ENCODE measurements around the gene CACNA2D4. TPM values are rescaled to one million over a fixed set of nuclear protein-coding genes. Genes with fewer than 3 reads are reported as not detected.

CACNA2D4 gene
- polyA plus RNA-seq, 3 donors from 2014 or later: 9.1 to 20.0 (median 9.6) TPM

DNA sequence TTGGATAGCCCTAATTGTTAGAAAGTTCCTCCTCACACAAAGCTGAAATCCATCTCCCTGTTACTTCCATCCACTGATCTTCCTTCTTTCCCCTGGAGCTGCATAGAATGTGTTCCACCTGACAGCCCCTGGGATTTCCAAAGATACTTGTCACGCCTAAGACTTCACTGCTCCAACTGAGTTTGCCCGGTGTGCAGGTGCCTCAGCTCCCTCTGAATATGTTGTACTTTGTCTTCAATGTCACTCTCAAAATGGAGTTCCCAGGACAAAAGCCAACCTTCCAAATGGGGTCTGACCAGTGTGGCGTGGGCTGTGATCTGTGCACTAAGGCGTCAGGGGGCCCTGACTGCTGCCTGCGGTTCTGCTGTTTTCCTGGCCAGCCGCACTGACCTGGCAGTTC lies 42.8 kb downstream of the CACNA2D4 start:
- DNase-seq: no peak
- H3K27ac Mint-ChIP-seq: no peak overlapping the region

DNA sequence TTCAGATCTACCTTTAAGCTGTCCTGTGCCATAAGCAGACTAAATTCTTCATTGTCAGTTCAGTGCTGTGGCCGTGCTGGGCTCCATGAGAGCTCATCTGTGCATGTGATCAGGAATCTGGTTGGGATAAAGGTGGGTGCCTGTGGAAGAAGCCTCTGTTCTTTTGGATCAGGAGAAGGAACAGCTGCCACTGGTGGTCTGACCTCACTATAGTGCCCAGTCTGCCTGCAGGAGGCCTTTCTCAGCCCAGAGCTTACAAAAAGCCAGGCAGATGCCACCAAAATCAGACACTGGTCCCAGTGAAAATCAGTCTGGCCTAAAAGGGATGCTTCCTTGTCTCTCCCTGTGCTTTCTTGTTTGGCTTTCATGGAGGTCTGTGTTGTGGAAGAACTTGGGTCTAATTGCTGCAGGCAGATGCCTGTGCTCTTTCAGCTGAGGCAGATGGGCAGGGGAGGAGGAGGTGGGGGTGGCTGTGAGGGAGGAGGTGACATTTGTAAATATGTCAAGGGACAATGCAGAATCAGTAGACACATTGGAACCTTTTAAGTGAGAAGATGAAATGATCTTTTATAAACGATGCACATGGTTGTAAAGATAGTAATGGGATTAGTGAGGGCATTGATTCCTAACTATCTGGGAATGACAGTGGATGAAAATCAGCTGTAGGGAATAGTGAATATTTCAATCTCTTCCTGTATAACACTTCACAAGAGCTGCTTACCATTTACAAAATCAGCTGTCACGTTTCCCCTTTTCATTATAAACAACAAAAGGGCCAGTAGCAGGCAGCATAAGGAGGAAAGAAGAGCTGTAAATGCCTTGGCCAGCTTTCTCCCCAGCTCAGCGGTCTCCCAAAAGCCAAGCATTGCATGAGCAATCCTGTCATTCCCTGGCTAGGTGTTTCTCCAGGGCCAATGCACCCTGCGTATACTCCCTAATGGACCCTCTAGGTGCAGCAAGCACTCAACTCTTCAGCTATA lies 44.6 kb downstream of the CACNA2D4 start:
- DNase-seq: no peak
- no peaks in the 10 kb centered on the region for H3K36me3 Mint-ChIP-seq
- no peak overlapping the region for H3K27ac Mint-ChIP-seq

More for the DNA sequence above, 42.8 kb downstream of the CACNA2D4 start:
- Mint-ChIP-seq H3K36me3 (no peaks in the 10 kb centered on the region), H3K27me3 (ENCODE audit: low read depth in 3 of 3) (peaks cover 0 to 5% (median 0%) of the 10 kb centered on the region in 3 donors), H3K4me3 (no peak overlapping the region), H3K4me1 (no peaks in the 10 kb centered on the region), H3K9me3 (no peaks in the 10 kb centered on the region)

DNA sequence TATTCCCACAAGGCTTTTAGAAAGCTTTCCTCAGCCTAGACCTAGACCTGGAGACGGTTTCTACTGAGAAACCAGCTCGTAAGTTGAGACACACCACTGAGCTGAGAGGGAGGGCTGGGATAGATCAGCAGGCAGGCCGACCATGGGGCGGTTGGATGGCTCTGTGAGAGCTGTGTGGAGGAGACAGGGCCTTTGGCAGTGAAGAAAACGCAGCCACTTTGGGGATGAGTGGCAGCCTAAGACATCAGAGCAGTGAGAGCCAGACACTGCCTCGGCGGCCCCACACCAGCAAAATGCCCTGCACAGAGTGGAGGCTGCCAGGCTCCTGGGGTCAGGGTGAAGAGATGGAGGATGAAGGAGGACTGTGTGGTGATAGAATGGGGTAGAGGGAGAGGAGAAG lies 46.0 kb downstream of the CACNA2D4 start:
- Mint-ChIP-seq H3K27me3 (ENCODE audit: low read depth in 3 of 3) (peaks cover 0 to 12% (median 5%) of the 10 kb centered on the region in 3 donors), H3K4me3 (no peak overlapping the region), H3K27ac (no peak overlapping the region), H3K4me1 (no peaks in the 10 kb centered on the region), H3K9me3 (peaks cover 0 to 3% (median 0%) of the 10 kb centered on the region in 6 donors), H3K36me3 (no peaks in the 10 kb centered on the region)
- no peak for DNase-seq

More for the DNA sequence above, 44.6 kb downstream of the CACNA2D4 start:
- Mint-ChIP-seq H3K27me3 (ENCODE audit: low read depth in 3 of 3) (peaks cover 0 to 8% (median 3%) of the 10 kb centered on the region in 3 donors), H3K9me3 (no peaks in the 10 kb centered on the region), H3K4me3 (no peak overlapping the region), H3K4me1 (no peaks in the 10 kb centered on the region)

DNA sequence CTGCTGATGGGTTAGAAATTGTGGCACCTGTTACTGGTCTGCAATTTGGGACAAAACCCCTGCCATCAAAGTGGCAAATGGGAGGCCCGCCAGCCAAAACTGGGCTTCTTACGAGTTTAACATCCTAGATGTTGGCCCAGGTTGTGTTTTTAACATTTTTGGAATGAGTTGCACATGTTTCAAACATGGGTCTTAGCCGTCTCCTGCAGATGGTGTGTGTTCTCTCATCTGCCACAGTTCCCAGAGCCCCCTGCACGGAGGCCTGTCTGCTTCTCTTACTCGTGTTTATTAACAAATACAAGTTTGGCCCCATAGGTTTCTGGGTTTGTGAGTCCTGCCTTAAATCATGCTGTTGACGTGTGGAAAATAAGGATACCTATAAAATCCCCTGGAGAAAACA lies 46.5 kb downstream of the CACNA2D4 start:
- Mint-ChIP-seq H3K4me3 (no peak overlapping the region), H3K9me3 (peaks cover 0 to 3% (median 0%) of the 10 kb centered on the region in 6 donors), H3K36me3 (no peaks in the 10 kb centered on the region), H3K4me1 (no peaks in the 10 kb centered on the region), H3K27ac (no peak overlapping the region), H3K27me3 (ENCODE audit: low read depth in 3 of 3) (peaks cover 0 to 15% (median 5%) of the 10 kb centered on the region in 3 donors)
- DNase-seq: no peak

DNA sequence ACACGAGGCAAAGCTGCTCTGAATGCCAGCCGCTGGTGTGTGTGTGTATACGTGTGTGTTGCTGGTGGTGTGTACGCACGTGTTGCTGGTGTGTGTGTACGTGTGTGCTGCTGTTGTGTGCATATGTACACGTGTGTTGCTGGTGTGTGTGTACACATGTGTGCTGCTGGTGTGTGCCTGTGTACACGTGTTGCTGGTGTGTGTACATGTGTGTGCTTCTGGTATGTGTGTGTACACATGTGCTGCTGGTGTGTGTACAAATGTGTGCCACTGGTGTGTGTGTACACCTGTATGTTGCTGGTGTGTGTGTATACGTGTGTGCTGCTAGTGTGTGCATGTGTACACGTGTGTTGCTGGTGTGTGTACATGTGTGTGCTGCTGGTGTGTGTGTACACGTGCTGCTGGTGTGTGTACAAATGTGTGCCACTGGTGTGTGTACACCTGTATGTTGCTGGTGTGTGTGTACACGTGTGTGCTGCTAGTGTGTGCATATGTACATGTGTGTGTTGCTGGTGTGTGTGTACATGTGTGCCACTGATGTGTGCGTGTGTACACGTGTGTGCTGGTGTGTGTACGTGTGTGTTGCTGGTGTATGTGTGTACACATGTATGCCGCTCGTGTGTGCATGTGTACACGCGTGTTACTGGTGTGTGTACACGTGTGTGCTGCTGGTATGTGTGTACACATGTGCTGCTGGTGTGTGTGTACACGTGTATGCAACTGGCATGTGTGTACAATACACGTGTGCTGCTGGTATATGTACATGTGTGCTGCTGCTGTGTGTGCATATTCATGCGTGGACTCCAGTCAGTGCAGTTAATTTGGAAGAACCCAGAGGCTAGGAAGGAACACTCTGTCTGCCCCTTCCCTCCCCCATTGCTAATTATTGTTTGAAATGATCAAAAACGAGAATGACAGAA lies 47.2 kb downstream of the CACNA2D4 start:
- H3K4me1 Mint-ChIP-seq: no peaks in the 10 kb centered on the region
- peak overlapping the region in 1 of 6 donors; percentile 23 for H3K27ac Mint-ChIP-seq
- DNase-seq: no peak
- peaks cover 0 to 16% (median 5%) of the 10 kb centered on the region in 3 donors for H3K27me3 Mint-ChIP-seq (ENCODE audit: low read depth in 3 of 3)
- no peak overlapping the region for H3K4me3 Mint-ChIP-seq
- H3K36me3 Mint-ChIP-seq: no peaks in the 10 kb centered on the region
- H3K9me3 Mint-ChIP-seq: peaks cover 0 to 3% (median 0%) of the 10 kb centered on the region in 6 donors

DNA sequence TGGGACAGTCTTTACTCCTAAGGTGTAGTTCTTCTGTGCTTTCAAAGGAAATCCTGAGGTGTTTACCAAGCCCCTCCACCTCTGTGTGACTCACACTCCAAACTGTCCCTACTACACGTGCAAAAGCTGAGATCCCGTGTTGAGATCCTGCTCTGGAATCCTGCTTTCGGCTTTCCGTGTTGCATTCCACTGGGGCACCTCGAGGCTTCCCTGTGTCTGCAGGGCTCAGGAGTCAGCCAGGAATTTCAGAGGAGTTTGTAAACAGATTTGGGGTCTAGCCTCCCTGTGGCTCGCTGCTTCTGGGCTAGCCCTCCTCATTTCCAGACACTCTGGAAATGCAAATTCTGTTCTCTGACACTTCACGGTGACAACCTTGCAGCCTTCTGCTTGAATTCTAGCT lies 48.4 kb downstream of the CACNA2D4 start:
- H3K9me3 Mint-ChIP-seq: peaks cover 0 to 3% (median 0%) of the 10 kb centered on the region in 6 donors
- H3K27me3 Mint-ChIP-seq (ENCODE audit: low read depth in 3 of 3): peaks cover 0 to 23% (median 9%) of the 10 kb centered on the region in 3 donors
- H3K4me3 Mint-ChIP-seq: no peak overlapping the region
- no peak overlapping the region for H3K27ac Mint-ChIP-seq
- DNase-seq: no peak
- no peaks in the 10 kb centered on the region for H3K36me3 Mint-ChIP-seq
- H3K4me1 Mint-ChIP-seq: no peaks in the 10 kb centered on the region

DNA sequence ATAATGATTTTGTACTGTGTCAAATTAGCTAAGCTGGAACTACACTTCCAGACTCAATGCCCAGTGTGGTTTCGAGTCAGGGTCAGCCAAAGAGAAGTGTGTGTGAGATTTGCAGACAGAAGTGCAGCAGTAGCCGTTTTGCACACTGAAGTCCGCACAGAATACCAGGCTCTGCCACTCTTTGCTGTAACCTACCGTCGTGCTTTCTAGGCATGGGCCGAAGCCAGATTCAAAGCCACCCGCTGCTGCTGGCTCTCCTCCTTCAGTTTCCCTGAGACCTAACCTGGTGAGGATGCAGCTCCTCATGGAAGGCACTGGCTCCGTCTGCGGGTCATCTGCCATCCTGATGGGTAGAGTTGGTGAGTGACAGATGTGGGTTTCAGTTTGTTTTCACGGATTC lies 49.3 kb downstream of the CACNA2D4 start:
- Mint-ChIP-seq H3K4me1 (no peaks in the 10 kb centered on the region), H3K4me3 (no peak overlapping the region), H3K27me3 (ENCODE audit: low read depth in 3 of 3) (peaks cover 0 to 24% (median 9%) of the 10 kb centered on the region in 3 donors), H3K27ac (no peak overlapping the region), H3K36me3 (no peaks in the 10 kb centered on the region), H3K9me3 (peaks cover 0 to 3% (median 0%) of the 10 kb centered on the region in 6 donors)
- DNase-seq: no peak

DNA sequence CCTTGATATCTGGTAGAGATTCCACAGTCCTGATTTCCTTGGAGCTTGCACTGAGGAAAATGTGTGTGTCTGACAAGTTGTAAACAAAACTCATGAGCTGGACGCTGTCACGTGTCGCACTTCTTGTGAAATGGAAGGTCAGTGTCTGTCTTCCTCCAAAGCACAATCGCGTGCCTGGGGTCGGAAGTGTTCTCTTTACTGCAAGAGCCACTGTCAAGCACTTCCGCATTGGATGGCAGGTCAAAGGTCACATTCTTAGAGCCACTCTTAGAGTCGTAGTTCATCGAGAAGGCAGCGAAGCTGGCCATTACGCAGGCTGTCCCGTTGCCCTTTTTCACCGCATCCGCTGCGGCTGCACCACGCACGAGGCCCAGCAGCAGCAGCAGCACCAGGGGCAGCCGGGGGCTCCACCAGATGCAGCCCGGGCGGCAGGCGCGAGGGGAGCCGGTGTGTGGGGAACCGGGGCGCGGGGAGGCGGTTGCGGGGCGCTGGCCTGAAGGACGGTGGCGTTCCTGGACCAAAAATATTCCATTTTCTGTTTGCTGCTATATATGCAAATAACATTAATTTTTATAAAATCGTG lies 53.1 kb downstream of the CACNA2D4 start:
- Mint-ChIP-seq H3K27me3 (ENCODE audit: low read depth in 3 of 3) (peaks cover 3 to 30% (median 9%) of the 10 kb centered on the region in 3 donors), H3K27ac (no peak overlapping the region), H3K36me3 (no peaks in the 10 kb centered on the region), H3K4me1 (no peaks in the 10 kb centered on the region), H3K9me3 (peaks cover 0 to 3% (median 0%) of the 10 kb centered on the region in 6 donors), H3K4me3 (no peak overlapping the region)
- DNase-seq: no peak

DNA sequence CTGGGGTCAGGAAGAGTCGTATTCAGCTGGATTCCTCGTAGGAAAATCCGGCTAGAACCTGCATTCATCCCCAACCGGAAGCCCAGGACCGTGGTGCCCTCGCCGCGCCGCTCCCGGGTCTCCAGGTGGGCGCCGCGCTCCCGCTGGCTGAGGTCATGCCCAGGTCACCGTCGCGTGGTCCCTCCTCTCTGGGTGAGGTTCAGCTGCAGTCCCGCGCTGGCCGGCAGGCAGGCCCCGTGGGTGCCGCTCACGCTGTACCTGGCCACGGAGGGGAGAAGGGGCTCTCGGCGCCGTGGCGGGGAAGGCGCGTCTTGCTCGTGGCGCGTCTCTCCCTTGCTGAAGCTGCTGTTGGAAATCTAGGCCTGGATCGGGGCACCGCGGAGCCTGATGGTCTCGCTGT lies 53.6 kb downstream of the CACNA2D4 start:
- DNase-seq: no peak
- H3K27me3 Mint-ChIP-seq (ENCODE audit: low read depth in 3 of 3): peaks cover 5 to 28% (median 9%) of the 10 kb centered on the region in 3 donors
- H3K36me3 Mint-ChIP-seq: no peaks in the 10 kb centered on the region
- H3K4me1 Mint-ChIP-seq: no peaks in the 10 kb centered on the region
- H3K4me3 Mint-ChIP-seq: no peak overlapping the region
- H3K9me3 Mint-ChIP-seq: peaks cover 0 to 3% (median 0%) of the 10 kb centered on the region in 6 donors
- H3K27ac Mint-ChIP-seq: no peak overlapping the region

DNA sequence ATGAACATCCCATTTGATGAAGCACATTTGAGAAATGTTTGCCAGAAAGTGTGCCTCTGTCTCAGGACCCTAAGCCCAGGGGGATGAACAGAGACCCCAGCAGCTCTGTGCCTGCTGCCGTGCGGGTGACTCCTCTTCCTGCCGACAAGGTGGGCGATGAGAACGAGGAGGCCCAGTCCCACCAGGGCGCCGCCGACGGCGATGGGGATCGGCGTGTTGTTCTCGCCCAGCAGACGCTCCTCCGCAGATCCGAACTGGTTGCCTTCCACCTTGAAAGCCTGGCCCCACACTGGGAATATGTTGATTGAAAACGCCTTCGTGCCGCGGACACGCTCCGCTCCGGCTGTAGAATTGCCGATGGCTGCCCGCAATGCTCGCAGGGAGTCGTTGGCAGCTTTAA lies 54.0 kb downstream of the CACNA2D4 start:
- DNase-seq: no peak
- H3K9me3 Mint-ChIP-seq: peaks cover 0 to 3% (median 0%) of the 10 kb centered on the region in 6 donors
- H3K27ac Mint-ChIP-seq: no peak overlapping the region
- H3K36me3 Mint-ChIP-seq: no peaks in the 10 kb centered on the region
- H3K4me3 Mint-ChIP-seq: no peak overlapping the region
- H3K27me3 Mint-ChIP-seq (ENCODE audit: low read depth in 3 of 3): peaks cover 5 to 27% (median 9%) of the 10 kb centered on the region in 3 donors
- H3K4me1 Mint-ChIP-seq: no peaks in the 10 kb centered on the region

DNA sequence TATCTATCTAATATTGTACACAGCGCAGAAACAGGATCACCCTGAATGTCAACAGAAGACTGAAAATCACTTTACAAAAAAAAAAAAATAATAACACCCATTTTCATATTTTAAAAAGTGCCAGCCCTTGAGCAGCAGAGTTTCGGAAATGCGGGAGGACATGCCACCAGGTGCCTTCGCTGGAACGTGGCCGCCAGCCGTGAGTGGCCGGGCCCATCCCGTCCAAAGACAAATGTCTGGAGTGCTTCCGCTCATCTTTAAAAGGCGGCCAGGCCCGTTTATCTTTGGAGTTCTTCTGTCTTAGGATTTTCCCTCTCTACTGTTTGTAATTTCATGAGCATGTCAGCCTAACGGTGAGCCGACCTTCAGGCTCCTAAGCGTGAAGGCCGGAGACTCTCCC lies 54.6 kb downstream of the CACNA2D4 start:
- Mint-ChIP-seq H3K36me3 (no peaks in the 10 kb centered on the region), H3K4me1 (no peaks in the 10 kb centered on the region), H3K27ac (no peak overlapping the region), H3K4me3 (no peak overlapping the region), H3K9me3 (peaks cover 0 to 3% (median 0%) of the 10 kb centered on the region in 6 donors), H3K27me3 (ENCODE audit: low read depth in 3 of 3) (peaks cover 5 to 27% (median 6%) of the 10 kb centered on the region in 3 donors)
- DNase-seq: no peak

DNA sequence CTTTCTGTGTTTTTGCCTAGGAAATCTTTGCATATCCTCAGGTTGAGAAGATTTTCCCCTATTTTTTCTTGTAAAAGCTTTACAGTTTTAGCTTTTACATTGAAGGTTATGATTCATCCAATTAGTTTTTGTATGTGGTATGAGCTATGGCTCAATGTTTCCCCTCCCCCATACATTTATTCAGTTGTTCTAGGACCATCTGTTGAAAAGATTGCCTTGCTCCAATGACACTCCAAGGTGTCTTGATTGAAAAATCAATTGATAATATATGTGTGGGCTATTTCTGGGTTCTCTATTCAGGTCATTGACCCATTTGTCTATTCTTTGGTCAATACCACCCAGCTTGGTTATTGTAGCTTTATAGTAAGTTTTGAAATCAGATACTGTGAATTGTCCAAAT lies 55.5 kb downstream of the CACNA2D4 start:
- Mint-ChIP-seq H3K4me1 (no peaks in the 10 kb centered on the region), H3K27me3 (ENCODE audit: low read depth in 3 of 3) (peaks cover 4 to 27% (median 5%) of the 10 kb centered on the region in 3 donors), H3K36me3 (no peaks in the 10 kb centered on the region), H3K27ac (no peak overlapping the region), H3K4me3 (no peak overlapping the region), H3K9me3 (peaks cover 0 to 3% (median 0%) of the 10 kb centered on the region in 6 donors)
- DNase-seq: no peak

DNA sequence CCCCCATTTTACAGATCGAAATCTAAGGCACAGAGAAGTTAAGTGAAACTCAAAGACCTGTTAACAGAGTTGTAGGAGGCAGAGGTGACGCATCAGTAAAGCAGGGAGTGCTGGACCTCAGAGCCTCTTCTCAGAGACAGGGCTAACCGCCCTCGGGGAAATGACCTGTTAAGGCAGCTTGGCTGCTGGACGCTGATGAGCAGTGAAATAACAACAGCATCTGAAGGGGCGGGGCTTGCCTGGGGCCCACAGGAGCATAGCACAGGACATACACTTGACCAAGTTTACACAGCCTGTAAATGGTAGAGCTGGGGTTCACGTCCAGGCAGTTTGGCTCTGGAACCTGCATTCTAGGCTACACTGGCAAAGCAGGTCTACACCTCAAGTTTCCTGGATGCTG lies 58.8 kb downstream of the CACNA2D4 start:
- no peak for DNase-seq
- H3K27me3 Mint-ChIP-seq (ENCODE audit: low read depth in 3 of 3): peaks cover 0 to 12% (median 5%) of the 10 kb centered on the region in 3 donors
- H3K9me3 Mint-ChIP-seq: no peaks in the 10 kb centered on the region
- no peaks in the 10 kb centered on the region for H3K36me3 Mint-ChIP-seq
- no peak overlapping the region for H3K27ac Mint-ChIP-seq
- no peak overlapping the region for H3K4me3 Mint-ChIP-seq
- no peaks in the 10 kb centered on the region for H3K4me1 Mint-ChIP-seq
